Fibroblast of lung (primary cell): ENCODE measurements around the gene BAX. TPM values are rescaled to one million over a fixed set of nuclear protein-coding genes. Genes with fewer than 3 reads are reported as not detected.

Experiments
- DNase-seq, 2 donors: peaks; one replicate each; pipeline versions ENCODE4 v3.0.0 to v3.0.0-alpha.2; 2010; ENCODE audit warnings: low read depth in 2 of 2
- H2AFZ ChIP-seq: 2 replicates; pipeline ENCODE4 v1.5.1; 2012; ENCODE audit warnings: low read length, control low read depth, inconsistent platforms
- H3K27ac ChIP-seq: 2 replicates; pipeline ENCODE4 v1.5.1; 2011; ENCODE audit warnings: low read length, control low read depth; ENCODE audit not compliant: insufficient read depth
- H3K27me3 ChIP-seq: 2 replicates; pipeline ENCODE4 v1.5.1; 2011; ENCODE audit warnings: mild to moderate bottlenecking, low read length; ENCODE audit not compliant: control insufficient read depth, insufficient read depth
- H3K36me3 ChIP-seq: 2 replicates; pipeline ENCODE4 v1.5.1; 2011; ENCODE audit warnings: low read length; ENCODE audit not compliant: control insufficient read depth, insufficient read depth
- H3K4me1 ChIP-seq: 2 replicates; pipeline ENCODE4 v1.5.1; 2011; ENCODE audit warnings: low read length; ENCODE audit not compliant: control insufficient read depth, insufficient read depth; ENCODE audit errors: extremely low read depth
- H3K4me2 ChIP-seq: 2 replicates; pipeline ENCODE4 v1.5.1; 2011; ENCODE audit warnings: low read length, control low read depth; ENCODE audit not compliant: insufficient read depth; ENCODE audit errors: extremely low read depth
- H3K4me3 ChIP-seq, 4 experiments: fragments of 200-600 bp in 1 of 4; sonication (generic) in 1 of 4; replicated peaks in 1 of 4; 2 replicates each; pipeline ENCODE4 v1.5.1; 2011 to 2016; ENCODE audit warnings: low read length in 4 of 4, low read depth in 3 of 4, mild to moderate bottlenecking in 3 of 4, control low read depth in 2 of 4, inconsistent platforms in 1 of 4, mixed read lengths in 1 of 4; ENCODE audit not compliant: insufficient read depth in 1 of 4; ENCODE audit errors: control extremely low read depth in 1 of 4
- H3K79me2 ChIP-seq: 2 replicates; pipeline ENCODE4 v1.5.1; 2012; ENCODE audit warnings: mild to moderate bottlenecking, low read length, inconsistent platforms; ENCODE audit not compliant: control insufficient read depth, insufficient read depth
- H3K9ac ChIP-seq: 2 replicates; pipeline ENCODE4 v1.5.1; 2011; ENCODE audit warnings: mild to moderate bottlenecking, low read length, control low read depth; ENCODE audit not compliant: insufficient read depth
- H3K9me3 ChIP-seq: 2 replicates; pipeline ENCODE4 v1.5.1; 2012; ENCODE audit warnings: low read depth, low read length; ENCODE audit not compliant: control insufficient read depth, insufficient read depth
- H4K20me1 ChIP-seq: 2 replicates; pipeline ENCODE4 v1.5.1; 2011; ENCODE audit warnings: low read length; ENCODE audit not compliant: control insufficient read depth, insufficient read depth; ENCODE audit errors: extremely low read depth
- EZH2 ChIP-seq: IDR thresholded peaks from 2 replicates; pipeline ENCODE4 v1.5.1; 2012; ENCODE audit warnings: low read length, control low read depth, mild to moderate bottlenecking; ENCODE audit errors: missing control alignments
- polyA plus RNA-seq, 2 donors: library from polyadenylated mRNA; depleted of rRNA in 1 of 2; stranded (reverse) in 1 of 2; unstranded in 1 of 2; fragments of >200 nt; gene quantifications; 2 replicates each; pipeline ENCODE4 v1.2.1, GENCODE V29; 2011 to 2012; ENCODE audit warnings: missing spikeins in 1 of 2
- total RNA-seq: library from RNA; depleted of rRNA; stranded (reverse); fragments of >200 nt; gene quantifications from 2 replicates; pipeline ENCODE4 v1.2.1, GENCODE V29; 2014
- TF ChIP-seq, protein P1 (sequence below), 2 donors: IDR thresholded peaks in 1 of 2; conservative IDR thresholded peaks in 1 of 2; 1 replicate in 1 of 2; 2 replicates in 1 of 2; pipeline ENCODE4 v1.5.1; 2011 to 2012; ENCODE audit warnings: low read length in 2 of 2, control low read depth in 1 of 2, inconsistent platforms in 1 of 2, low read depth in 1 of 2, mild to moderate bottlenecking in 1 of 2

The BAX gene
- total and polyA plus RNA-seq, 2 donors (not counting 1 experiment from before 2014, with no cell fraction given) = 70.1 to 194 TPM

DNA sequence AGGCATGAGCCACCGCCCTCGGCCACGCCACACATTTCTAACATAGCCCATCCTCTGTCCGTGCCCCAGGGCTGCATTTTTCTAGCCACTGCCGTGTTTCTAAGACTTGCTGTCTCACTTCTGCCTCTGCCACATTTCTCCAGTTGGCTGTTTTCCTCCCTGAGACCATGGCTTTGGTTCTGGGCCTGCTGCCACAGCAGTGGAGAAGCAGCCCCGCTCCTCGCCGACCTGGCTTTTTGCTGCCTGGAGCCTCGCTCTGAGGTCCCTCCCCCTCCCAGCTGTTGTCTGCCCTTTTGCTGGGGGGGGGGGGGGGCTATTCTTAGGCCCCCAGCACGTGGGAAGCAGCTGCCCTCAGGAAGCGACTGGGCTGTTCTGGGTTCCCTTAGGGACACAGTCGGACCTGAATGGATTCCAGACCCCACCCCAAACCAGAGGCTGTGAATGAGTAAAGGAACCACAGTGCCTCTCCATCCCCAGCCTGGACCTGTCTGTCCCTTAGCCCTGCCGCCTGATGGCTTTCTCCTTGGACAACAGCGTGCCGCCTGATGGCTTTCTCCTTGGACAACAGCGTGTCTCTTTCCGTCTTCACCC, 35.1 kb downstream of the BAX start:
- Histone ChIP-seq H3K4me2 (no peak overlapping the region), H3K4me1 (peaks cover 14% of the 10 kb centered on the region), H3K27me3 (no peaks in the 10 kb centered on the region), H3K36me3 (peaks cover 17% of the 10 kb centered on the region), H3K9ac (no peak overlapping the region), H3K27ac (no peak overlapping the region), H3K9me3 (no peaks in the 10 kb centered on the region), H4K20me1 (no peaks in the 10 kb centered on the region), H2AFZ (no peak overlapping the region), H3K79me2 (peaks cover 42% of the 10 kb centered on the region), H3K4me3 (peak overlapping the region in 1 of 4 experiments; percentile 20)
- DNase-seq = no peak
- TF ChIP-seq, protein P1, sequence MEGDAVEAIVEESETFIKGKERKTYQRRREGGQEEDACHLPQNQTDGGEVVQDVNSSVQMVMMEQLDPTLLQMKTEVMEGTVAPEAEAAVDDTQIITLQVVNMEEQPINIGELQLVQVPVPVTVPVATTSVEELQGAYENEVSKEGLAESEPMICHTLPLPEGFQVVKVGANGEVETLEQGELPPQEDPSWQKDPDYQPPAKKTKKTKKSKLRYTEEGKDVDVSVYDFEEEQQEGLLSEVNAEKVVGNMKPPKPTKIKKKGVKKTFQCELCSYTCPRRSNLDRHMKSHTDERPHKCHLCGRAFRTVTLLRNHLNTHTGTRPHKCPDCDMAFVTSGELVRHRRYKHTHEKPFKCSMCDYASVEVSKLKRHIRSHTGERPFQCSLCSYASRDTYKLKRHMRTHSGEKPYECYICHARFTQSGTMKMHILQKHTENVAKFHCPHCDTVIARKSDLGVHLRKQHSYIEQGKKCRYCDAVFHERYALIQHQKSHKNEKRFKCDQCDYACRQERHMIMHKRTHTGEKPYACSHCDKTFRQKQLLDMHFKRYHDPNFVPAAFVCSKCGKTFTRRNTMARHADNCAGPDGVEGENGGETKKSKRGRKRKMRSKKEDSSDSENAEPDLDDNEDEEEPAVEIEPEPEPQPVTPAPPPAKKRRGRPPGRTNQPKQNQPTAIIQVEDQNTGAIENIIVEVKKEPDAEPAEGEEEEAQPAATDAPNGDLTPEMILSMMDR (conservative IDR thresholded peaks at IDR 0.05 in 1 of 2, IDR thresholded peaks at IDR 0.05 in 1 of 2; ENCODE audit: low read depth in 1 of 2, low read length in 2 of 2) = no peak
- no peak for TF ChIP-seq EZH2

DNA sequence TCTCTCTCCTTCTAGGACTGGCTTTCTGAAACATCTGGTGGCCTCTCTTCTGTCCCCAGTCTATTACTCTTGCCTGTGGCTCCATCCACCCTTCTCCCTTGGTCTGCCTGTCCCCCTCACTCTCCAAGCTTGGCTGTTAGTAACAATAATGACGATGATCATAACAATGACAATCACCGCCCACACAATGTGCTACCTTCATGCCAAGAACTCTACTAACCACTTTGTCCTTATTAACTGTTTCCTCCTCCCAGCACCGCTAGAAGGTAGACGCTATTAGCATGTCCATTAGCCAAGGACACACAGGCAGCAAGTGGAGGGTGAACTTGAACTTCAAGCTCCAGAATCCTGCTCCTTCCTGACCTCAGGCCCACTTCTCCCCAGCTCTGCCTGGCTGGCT, 35.7 kb downstream of the BAX start:
- peaks cover 19% of the 10 kb centered on the region for H3K4me1 ChIP-seq
- H3K79me2 ChIP-seq = peaks cover 48% of the 10 kb centered on the region
- no peak overlapping the region for H3K4me3 ChIP-seq
- H2AFZ ChIP-seq = no peak overlapping the region
- no peaks in the 10 kb centered on the region for H3K9me3 ChIP-seq
- H3K36me3 ChIP-seq = peaks cover 14% of the 10 kb centered on the region
- H3K4me2 ChIP-seq = peak overlapping the region; percentile 1
- H3K27ac ChIP-seq = no peak overlapping the region
- no peak overlapping the region for H3K9ac ChIP-seq
- H4K20me1 ChIP-seq = no peaks in the 10 kb centered on the region
- no peaks in the 10 kb centered on the region for H3K27me3 ChIP-seq
- TF ChIP-seq EZH2 = no peak
- TF ChIP-seq, protein P1 (conservative IDR thresholded peaks at IDR 0.05 in 1 of 2, IDR thresholded peaks at IDR 0.05 in 1 of 2; ENCODE audit: low read depth in 1 of 2, low read length in 2 of 2) = no peak
- DNase-seq = no peak

DNA sequence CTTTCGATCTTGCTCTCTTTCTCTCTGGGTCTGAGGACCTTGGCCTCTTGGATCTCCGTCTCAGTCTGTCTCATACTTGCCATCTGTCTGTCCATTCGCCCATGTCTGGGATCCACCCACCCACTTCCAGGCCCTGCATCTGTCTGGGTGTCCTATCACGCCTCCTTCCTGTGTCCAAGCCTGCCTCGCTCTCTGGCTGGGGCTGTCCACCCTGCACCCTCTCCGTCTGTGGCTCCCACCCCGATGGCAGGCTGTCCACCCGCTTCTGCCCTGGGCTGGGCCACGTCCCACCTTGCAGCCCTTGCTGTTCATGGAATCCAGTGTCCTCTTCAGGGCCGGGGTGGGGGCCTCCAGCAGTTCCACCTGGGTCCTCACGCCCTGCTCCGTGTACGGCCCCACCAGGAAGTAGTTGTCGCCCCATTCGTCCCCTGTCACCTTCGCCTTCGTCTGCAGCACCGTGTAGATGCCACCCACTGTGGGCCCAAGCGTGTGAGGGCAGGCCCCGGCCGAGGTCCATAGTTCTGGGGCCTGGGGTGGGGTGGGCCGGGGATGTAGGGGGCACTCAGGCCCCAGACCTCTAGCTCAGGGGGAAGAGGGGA, 36.4 kb downstream of the BAX start:
- TF ChIP-seq, protein P1 (conservative IDR thresholded peaks at IDR 0.05 in 1 of 2, IDR thresholded peaks at IDR 0.05 in 1 of 2; ENCODE audit: low read depth in 1 of 2, low read length in 2 of 2) = no peak
- no peak for TF ChIP-seq EZH2
- peak overlapping the region; percentile 93 for H3K9ac ChIP-seq
- H3K79me2 ChIP-seq = peaks cover 53% of the 10 kb centered on the region
- no peaks in the 10 kb centered on the region for H3K27me3 ChIP-seq
- peaks cover 19% of the 10 kb centered on the region for H3K4me1 ChIP-seq
- no peaks in the 10 kb centered on the region for H3K9me3 ChIP-seq
- H3K36me3 ChIP-seq = peaks cover 11% of the 10 kb centered on the region
- peak overlapping the region in 1 of 4 experiments; percentile 98 for H3K4me3 ChIP-seq
- DNase-seq = no peak
- no peaks in the 10 kb centered on the region for H4K20me1 ChIP-seq
- H3K4me2 ChIP-seq = peak overlapping the region; percentile 80
- peak overlapping the region; percentile 98 for H3K27ac ChIP-seq
- H2AFZ ChIP-seq = no peak overlapping the region
